ENCODE results near the gene TMSB10. TPM values are rescaled to one million over a fixed set of nuclear protein-coding genes. Genes with fewer than 3 reads are reported as not detected.
"Not testable (repeated sequence)": the region's sequence is repeated elsewhere in the genome, so short reads cannot be mapped to it uniquely, and the experiment has no call there.

Gene TMSB10
- total RNA-seq, 2 donors from 2014 or later = 884 to 1,078 TPM

- Mint-ChIP-seq H3K4me1 (ENCODE audit: low read depth) (peaks cover 85% of the 10 kb centered on the region), H3K27me3 (ENCODE audit: low read depth) (no peaks in the 10 kb centered on the region), H3K36me3 (ENCODE audit: insufficient read depth in 2 of 2) (peaks cover 2 to 8% of the 10 kb centered on the region in 2 donors), H3K9me3 (peaks cover 0 to 2% of the 10 kb centered on the region in 2 donors), H3K27ac (peak overlapping the region; percentile 92), H3K4me3 (peak overlapping the region; percentile 82 to 87)
- DNase-seq (peak; percentile 81 to 85), ATAC-seq (replicated peaks in 1 of 2) (peak; percentile 75 to 81)
Measured at GRCh38 chr2:84939426-84940087, 34.1 kb downstream of the TMSB10 start.

GRCh38 chr2:84940088-84940470 is 34.6 kb downstream of the TMSB10 start:
- H3K9me3 Mint-ChIP-seq = peaks cover 0 to 2% of the 10 kb centered on the region in 2 donors
- H3K36me3 Mint-ChIP-seq (ENCODE audit: insufficient read depth in 2 of 2) = peaks cover 2 to 9% of the 10 kb centered on the region in 2 donors
- no peak for ATAC-seq (replicated peaks in 1 of 2)
- no peak for DNase-seq
- H3K27ac Mint-ChIP-seq = peak overlapping the region; percentile 92
- H3K4me3 Mint-ChIP-seq = peak overlapping the region; percentile 82 to 87
- no peaks in the 10 kb centered on the region for H3K27me3 Mint-ChIP-seq (ENCODE audit: low read depth)
- peaks cover 90% of the 10 kb centered on the region for H3K4me1 Mint-ChIP-seq (ENCODE audit: low read depth)

GRCh38 chr2:84940831-84941412 is 35.5 kb downstream of the TMSB10 start:
- H3K9me3 Mint-ChIP-seq = peaks cover 0 to 2% of the 10 kb centered on the region in 2 donors
- H3K4me1 Mint-ChIP-seq (ENCODE audit: low read depth) = peaks cover 95% of the 10 kb centered on the region
- H3K36me3 Mint-ChIP-seq (ENCODE audit: insufficient read depth in 2 of 2) = peaks cover 2 to 11% of the 10 kb centered on the region in 2 donors
- H3K27ac Mint-ChIP-seq = no peak overlapping the region
- DNase-seq (no peak), ATAC-seq (replicated peaks in 1 of 2) (no peak)
- H3K4me3 Mint-ChIP-seq = no peak overlapping the region
- no peaks in the 10 kb centered on the region for H3K27me3 Mint-ChIP-seq (ENCODE audit: low read depth)

- Mint-ChIP-seq H3K4me3 (no peak overlapping the region), H3K27me3 (ENCODE audit: low read depth) (no peaks in the 10 kb centered on the region), H3K36me3 (ENCODE audit: insufficient read depth in 2 of 2) (peaks cover 0 to 6% of the 10 kb centered on the region in 2 donors), H3K4me1 (ENCODE audit: low read depth) (peaks cover 95% of the 10 kb centered on the region), H3K27ac (no peak overlapping the region), H3K9me3 (no peaks in the 10 kb centered on the region)
- ATAC-seq (replicated peaks in 1 of 2) (no peak), DNase-seq (no peak)
Measured at GRCh38 chr2:84942166-84942565, 36.7 kb downstream of the TMSB10 start.

GRCh38 chr2:84942964-84943421 is 37.5 kb downstream of the TMSB10 start:
- peak overlapping the region; percentile 14 to 59 for H3K4me3 Mint-ChIP-seq
- DNase-seq = no peak
- peak overlapping the region; percentile 26 for H3K27ac Mint-ChIP-seq
- peaks cover 89% of the 10 kb centered on the region for H3K4me1 Mint-ChIP-seq (ENCODE audit: low read depth)
- no peaks in the 10 kb centered on the region for H3K27me3 Mint-ChIP-seq (ENCODE audit: low read depth)
- no peaks in the 10 kb centered on the region for H3K9me3 Mint-ChIP-seq
- H3K36me3 Mint-ChIP-seq (ENCODE audit: insufficient read depth in 2 of 2) = peaks cover 0 to 4% of the 10 kb centered on the region in 2 donors
- ATAC-seq (replicated peaks in 1 of 2) = no peak

- peaks cover 75% of the 10 kb centered on the region for H3K4me1 Mint-ChIP-seq (ENCODE audit: low read depth)
- no peak overlapping the region for H3K27ac Mint-ChIP-seq
- peaks cover 0 to 4% of the 10 kb centered on the region in 2 donors for H3K36me3 Mint-ChIP-seq (ENCODE audit: insufficient read depth in 2 of 2)
- no peaks in the 10 kb centered on the region for H3K9me3 Mint-ChIP-seq
- ATAC-seq (replicated peaks in 1 of 2) (no peak), DNase-seq (no peak)
- H3K27me3 Mint-ChIP-seq (ENCODE audit: low read depth) = no peaks in the 10 kb centered on the region
- H3K4me3 Mint-ChIP-seq = peak overlapping the region; percentile 49 to 79
Measured at GRCh38 chr2:84944295-84944909, 38.9 kb downstream of the TMSB10 start.

- H3K27ac Mint-ChIP-seq = peak overlapping the region; percentile 13
- H3K4me1 Mint-ChIP-seq (ENCODE audit: low read depth) = peaks cover 65% of the 10 kb centered on the region
- H3K9me3 Mint-ChIP-seq; H3K27me3 Mint-ChIP-seq (ENCODE audit: low read depth); H3K36me3 Mint-ChIP-seq (ENCODE audit: insufficient read depth in 2 of 2); DNase-seq; ATAC-seq (replicated peaks in 1 of 2): not testable (repeated sequence)
- peak overlapping the region; percentile 49 to 79 for H3K4me3 Mint-ChIP-seq
Measured at GRCh38 chr2:84945838-84946203, 40.4 kb downstream of the TMSB10 start.

- H3K4me3 Mint-ChIP-seq = peak overlapping the region; percentile 56 to 78
- H3K27me3 Mint-ChIP-seq (ENCODE audit: low read depth) = no peaks in the 10 kb centered on the region
- peak; percentile 91 to 94 for ATAC-seq (replicated peaks in 1 of 2)
- H3K9me3 Mint-ChIP-seq = no peaks in the 10 kb centered on the region
- H3K4me1 Mint-ChIP-seq (ENCODE audit: low read depth) = peaks cover 59% of the 10 kb centered on the region
- peak; percentile 73 to 83 for DNase-seq
- H3K27ac Mint-ChIP-seq = peak overlapping the region; percentile 70
- peaks cover 0 to 4% of the 10 kb centered on the region in 2 donors for H3K36me3 Mint-ChIP-seq (ENCODE audit: insufficient read depth in 2 of 2)
Measured at GRCh38 chr2:84946204-84947009, 41.0 kb downstream of the TMSB10 start.

- H3K27me3 Mint-ChIP-seq (ENCODE audit: low read depth) = no peaks in the 10 kb centered on the region
- no peak for ATAC-seq (replicated peaks in 1 of 2)
- no peaks in the 10 kb centered on the region for H3K9me3 Mint-ChIP-seq
- no peak for DNase-seq
- H3K27ac Mint-ChIP-seq = peak overlapping the region; percentile 70
- H3K4me3 Mint-ChIP-seq = peak overlapping the region; percentile 56 to 78
- peaks cover 0 to 4% of the 10 kb centered on the region in 2 donors for H3K36me3 Mint-ChIP-seq (ENCODE audit: insufficient read depth in 2 of 2)
- peaks cover 53% of the 10 kb centered on the region for H3K4me1 Mint-ChIP-seq (ENCODE audit: low read depth)
Measured at GRCh38 chr2:84947010-84947593, 41.6 kb downstream of the TMSB10 start.

- Mint-ChIP-seq H3K36me3 (ENCODE audit: insufficient read depth in 2 of 2) (no peaks in the 10 kb centered on the region), H3K9me3 (no peaks in the 10 kb centered on the region), H3K27me3 (ENCODE audit: low read depth) (no peaks in the 10 kb centered on the region), H3K4me3 (no peak overlapping the region), H3K4me1 (ENCODE audit: low read depth) (no peaks in the 10 kb centered on the region), H3K27ac (no peak overlapping the region)
- DNase-seq = no peak
- no peak for ATAC-seq (replicated peaks in 1 of 2)
Measured at GRCh38 chr2:84953535-84953934, 48.1 kb downstream of the TMSB10 start.

- Mint-ChIP-seq H3K36me3 (ENCODE audit: insufficient read depth in 2 of 2) (no peaks in the 10 kb centered on the region), H3K27me3 (ENCODE audit: low read depth) (no peaks in the 10 kb centered on the region), H3K27ac (no peak overlapping the region), H3K9me3 (no peaks in the 10 kb centered on the region), H3K4me1 (ENCODE audit: low read depth) (no peaks in the 10 kb centered on the region), H3K4me3 (no peak overlapping the region)
- no peak for ATAC-seq (replicated peaks in 1 of 2)
- no peak for DNase-seq
Measured at GRCh38 chr2:84954329-84954728, 48.9 kb downstream of the TMSB10 start.

Data from activated T-cell treated with anti-CD3 and anti-CD28 coated beads, Interleukin-2, amount 50 U/mL, for 72 hours (primary cell).